Measurements from ENCODE around the gene STOML1.

The STOML1 gene

DNA sequence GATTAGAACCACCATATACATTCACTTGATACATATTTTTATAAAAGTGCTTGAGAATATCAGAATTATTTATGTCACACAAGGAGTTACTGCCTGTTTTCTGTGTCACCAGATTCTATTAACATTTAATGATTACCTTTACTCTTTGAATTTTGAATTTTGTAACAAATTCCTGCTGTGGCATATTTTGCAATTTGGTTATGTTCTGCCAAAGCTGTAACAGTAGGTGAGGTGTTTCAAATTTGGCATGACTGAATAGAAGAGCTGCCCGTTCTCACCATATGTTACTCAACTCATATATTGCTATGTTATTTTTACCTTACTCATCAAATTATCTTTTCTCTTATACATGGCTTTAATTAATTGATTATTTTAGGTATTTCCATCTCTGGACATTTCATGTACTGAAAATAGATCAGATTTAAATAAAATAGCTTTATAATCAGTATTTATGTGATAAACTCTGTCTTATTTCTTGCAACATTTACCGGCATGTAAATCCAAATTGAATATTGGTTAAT lies 21.3 kb upstream of the STOML1 start:
- no peak overlapping the region for H3K4me3 ChIP-seq (ENCODE audit: low read depth, low read length)
- TF ChIP-seq, protein P1, sequence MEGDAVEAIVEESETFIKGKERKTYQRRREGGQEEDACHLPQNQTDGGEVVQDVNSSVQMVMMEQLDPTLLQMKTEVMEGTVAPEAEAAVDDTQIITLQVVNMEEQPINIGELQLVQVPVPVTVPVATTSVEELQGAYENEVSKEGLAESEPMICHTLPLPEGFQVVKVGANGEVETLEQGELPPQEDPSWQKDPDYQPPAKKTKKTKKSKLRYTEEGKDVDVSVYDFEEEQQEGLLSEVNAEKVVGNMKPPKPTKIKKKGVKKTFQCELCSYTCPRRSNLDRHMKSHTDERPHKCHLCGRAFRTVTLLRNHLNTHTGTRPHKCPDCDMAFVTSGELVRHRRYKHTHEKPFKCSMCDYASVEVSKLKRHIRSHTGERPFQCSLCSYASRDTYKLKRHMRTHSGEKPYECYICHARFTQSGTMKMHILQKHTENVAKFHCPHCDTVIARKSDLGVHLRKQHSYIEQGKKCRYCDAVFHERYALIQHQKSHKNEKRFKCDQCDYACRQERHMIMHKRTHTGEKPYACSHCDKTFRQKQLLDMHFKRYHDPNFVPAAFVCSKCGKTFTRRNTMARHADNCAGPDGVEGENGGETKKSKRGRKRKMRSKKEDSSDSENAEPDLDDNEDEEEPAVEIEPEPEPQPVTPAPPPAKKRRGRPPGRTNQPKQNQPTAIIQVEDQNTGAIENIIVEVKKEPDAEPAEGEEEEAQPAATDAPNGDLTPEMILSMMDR (IDR thresholded peaks at IDR 0.05; ENCODE audit: control insufficient read depth, extremely low read depth, insufficient read depth): no peak
- DNase-seq (ENCODE audit: low read depth): no peak

DNA sequence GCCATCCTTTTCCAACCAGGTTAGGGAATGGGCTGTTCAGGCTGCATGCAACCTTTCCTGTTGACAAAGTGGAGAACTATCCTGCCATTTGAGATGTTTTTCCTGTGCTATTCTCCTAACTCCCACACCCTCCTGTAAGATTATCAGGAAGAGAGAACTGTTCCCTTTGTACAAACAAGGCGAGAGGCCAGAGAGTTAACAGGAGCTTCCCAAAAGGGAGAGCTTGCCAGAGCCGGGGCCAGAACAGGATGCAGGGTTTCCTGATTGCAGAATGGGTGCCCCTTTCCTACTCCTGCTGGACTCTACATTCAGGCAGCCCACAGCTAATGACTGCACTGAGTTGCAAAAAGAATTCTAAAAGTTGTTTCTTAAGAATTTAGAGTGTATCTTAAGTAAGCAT lies 19.5 kb upstream of the STOML1 start:
- H3K4me3 ChIP-seq (ENCODE audit: low read depth, low read length): 0 out of 2 replicates have a peak overlapping the region, but pooled peaks have one; percentile 1
- peak; percentile 85 for DNase-seq (ENCODE audit: low read depth)
- TF ChIP-seq, protein P1 (IDR thresholded peaks at IDR 0.05; ENCODE audit: control insufficient read depth, extremely low read depth, insufficient read depth): no peak

DNA sequence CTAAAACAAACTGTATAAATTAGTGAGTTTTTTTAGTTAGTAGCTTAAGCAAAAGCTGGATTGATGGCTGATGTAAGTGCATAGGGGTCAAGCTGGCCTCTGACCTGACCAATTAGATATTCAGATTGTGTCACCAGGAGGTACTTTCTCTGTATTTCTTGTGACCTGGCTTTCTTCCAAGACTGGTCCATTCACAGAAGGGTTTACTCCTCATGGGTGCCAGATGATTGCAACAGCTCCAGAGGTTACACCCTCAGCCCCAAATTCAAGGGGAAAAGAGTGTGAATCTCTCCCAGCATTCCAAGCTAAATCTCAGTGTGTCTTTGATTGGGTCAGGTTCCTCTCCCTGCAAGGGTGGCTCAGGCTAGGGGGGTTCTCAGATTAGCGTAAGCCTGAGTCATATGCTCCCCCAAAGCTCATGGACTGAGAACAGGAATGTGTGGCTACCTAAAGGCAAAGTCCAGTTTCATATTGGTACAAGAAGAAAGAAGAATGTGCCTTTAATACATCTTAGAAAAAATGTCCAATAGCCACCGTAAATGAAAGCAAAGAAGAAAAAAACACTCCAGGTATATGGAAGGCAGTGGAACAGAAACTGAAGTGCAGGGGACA lies 18.9 kb upstream of the STOML1 start:
- no peak for DNase-seq (ENCODE audit: low read depth)
- 0 out of 2 replicates have a peak overlapping the region, but pooled peaks have one; percentile 1 for H3K4me3 ChIP-seq (ENCODE audit: low read depth, low read length)
- TF ChIP-seq, protein P1 (IDR thresholded peaks at IDR 0.05; ENCODE audit: control insufficient read depth, extremely low read depth, insufficient read depth): no peak

DNA sequence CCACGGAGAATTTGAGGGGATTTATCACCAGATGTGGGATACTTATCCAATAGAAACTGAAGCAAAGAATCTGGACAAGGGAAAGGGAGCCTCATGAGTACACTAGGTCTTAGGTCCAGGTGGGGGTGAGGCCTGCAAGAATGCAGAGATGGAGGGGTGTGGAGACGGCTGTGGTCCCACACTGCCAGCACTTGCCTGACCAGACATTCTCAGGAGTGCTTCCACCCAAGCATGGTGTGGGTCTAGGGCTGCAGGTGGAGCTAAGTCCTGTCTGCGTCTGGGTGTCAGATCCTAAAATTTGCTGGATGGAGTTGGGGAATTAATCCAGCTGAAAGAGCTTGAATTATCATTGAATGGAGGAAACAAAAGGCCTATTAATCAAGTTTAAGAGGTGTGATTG lies 16.8 kb upstream of the STOML1 start:
- no peak for DNase-seq (ENCODE audit: low read depth)
- TF ChIP-seq, protein P1 (IDR thresholded peaks at IDR 0.05; ENCODE audit: control insufficient read depth, extremely low read depth, insufficient read depth): no peak
- no peak overlapping the region for H3K4me3 ChIP-seq (ENCODE audit: low read depth, low read length)

DNA sequence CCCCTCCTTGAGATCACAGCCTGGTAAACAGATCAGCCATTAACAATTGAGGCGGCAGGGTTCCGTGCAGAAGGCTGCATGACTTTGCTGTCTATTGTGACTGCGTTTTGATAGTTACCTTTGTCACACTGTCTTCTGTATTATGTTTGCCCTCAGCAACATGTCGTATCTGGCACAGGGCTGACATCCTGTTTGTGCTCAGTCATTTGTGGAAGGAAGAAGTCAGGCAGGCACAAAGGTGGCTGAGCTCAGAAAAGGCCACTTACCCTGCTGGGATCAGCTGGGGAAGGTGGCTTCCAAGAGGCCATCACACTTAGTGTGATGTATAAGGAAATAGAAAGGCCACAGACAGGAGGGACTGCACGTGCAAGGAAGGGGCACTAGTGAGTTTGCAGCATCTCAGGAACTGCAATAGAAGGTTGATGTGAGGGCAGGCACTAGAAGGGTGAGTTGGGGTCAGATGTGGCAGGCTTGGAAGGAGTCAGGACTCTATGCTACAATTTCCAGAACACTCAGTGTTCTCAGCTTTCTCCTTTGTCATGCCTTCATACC lies 15.8 kb upstream of the STOML1 start:
- no peak overlapping the region for H3K4me3 ChIP-seq (ENCODE audit: low read depth, low read length)
- no peak for DNase-seq (ENCODE audit: low read depth)

DNA sequence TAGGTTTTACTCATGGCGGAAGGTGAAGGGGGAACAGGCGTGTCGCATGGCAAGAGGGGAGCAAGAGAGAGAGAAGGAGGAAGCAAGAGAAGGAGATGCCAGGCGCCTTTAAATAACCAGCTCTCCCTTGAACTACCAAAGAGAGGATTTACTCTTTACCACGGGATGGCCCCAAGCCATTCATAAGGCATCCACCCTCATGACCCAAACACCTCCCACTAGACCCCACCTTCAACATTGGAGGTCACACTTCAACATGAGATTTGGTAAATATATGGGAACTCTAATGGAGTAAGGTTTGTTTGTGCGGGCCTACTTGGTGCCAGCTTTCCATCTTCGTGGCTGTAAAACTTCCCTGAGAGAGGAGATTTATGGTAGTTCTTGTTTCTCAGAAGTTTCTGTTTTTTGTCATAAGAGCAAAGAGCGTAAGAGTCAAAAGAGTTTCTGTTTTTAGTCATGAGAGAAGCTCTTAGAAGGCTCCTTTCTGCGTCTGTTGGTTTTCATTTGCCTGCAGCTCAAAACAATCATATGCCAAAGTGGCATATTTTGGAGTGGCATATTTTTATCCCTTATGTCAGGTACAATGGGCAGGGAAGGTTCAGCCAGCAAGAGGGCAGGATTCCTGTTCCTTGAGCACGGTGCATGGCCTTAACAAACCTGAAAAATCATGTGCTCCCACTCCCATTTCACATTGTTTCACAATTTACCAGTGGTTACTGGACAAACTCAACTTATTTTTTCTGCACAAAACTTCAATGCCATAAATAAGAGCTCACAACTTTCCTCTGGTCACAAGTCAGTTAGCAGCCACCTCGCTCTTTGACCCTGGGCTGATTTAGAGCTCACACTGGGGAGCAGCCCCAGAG lies 14.9 kb upstream of the STOML1 start:
- DNase-seq (ENCODE audit: low read depth): no peak
- H3K4me3 ChIP-seq (ENCODE audit: low read depth, low read length): no peak overlapping the region
- TF ChIP-seq, protein P1 (IDR thresholded peaks at IDR 0.05; ENCODE audit: control insufficient read depth, extremely low read depth, insufficient read depth): no peak

More for the DNA sequence above, 15.8 kb upstream of the STOML1 start:
- TF ChIP-seq, protein P1 (IDR thresholded peaks at IDR 0.05; ENCODE audit: control insufficient read depth, extremely low read depth, insufficient read depth): no peak
